MM.1S (cell line): ENCODE results near the gene RASSF3.

Experiments
- CTCF ChIP-seq: fragments of 300-600 bp; sonication (generic); IDR thresholded peaks from 2 replicates; pipeline ENCODE4 v1.5.1; 2016; ENCODE audit warnings: antibody characterized with exemption, low read length, mixed read lengths
- EZH2phosphoT487 ChIP-seq: fragments of 300-600 bp; sonication (generic); IDR thresholded peaks from 2 replicates; pipeline ENCODE4 v1.6.1; 2018; ENCODE audit warnings: antibody characterized with exemption, low read length

GRCh38 chr12:64582114-64582513 is 28.2 kb upstream of the RASSF3 start:
- TF ChIP-seq CTCF (no peak), EZH2phosphoT487 (no peak)
